Kidney glomerular epithelial cell (primary cell): ENCODE measurements around the gene ARHGEF10L.
"Not testable (repeated sequence)": the region's sequence is repeated elsewhere in the genome, so short reads cannot be mapped to it uniquely, and the experiment has no call there.

Source experiments
- DNase-seq: peaks from one replicate; lab custom pipeline; 2025; lab: John Stamatoyannopoulos, UW

The ARHGEF10L gene

GRCh38 chr1:17739050-17739449 is 199.6 kb downstream of the ARHGEF10L start:
- DNase-seq = no peak

- no peak for DNase-seq
Observed at GRCh38 chr1:17741052-17741451, 201.6 kb downstream of the ARHGEF10L start.

- no peak for DNase-seq
Observed at GRCh38 chr1:17742583-17742982, 203.1 kb downstream of the ARHGEF10L start.

- no peak for DNase-seq
Observed at GRCh38 chr1:17743008-17743647, 203.6 kb downstream of the ARHGEF10L start.

GRCh38 chr1:17743925-17744324 is 204.4 kb downstream of the ARHGEF10L start:
- DNase-seq = no peak

- DNase-seq = no peak
Observed at GRCh38 chr1:17744666-17745478, 205.4 kb downstream of the ARHGEF10L start.

- no peak for DNase-seq
Observed at GRCh38 chr1:17745479-17745955, 206.0 kb downstream of the ARHGEF10L start.

GRCh38 chr1:17746281-17746680 is 206.8 kb downstream of the ARHGEF10L start:
- not testable (repeated sequence) for DNase-seq

GRCh38 chr1:17746920-17747319 is 207.4 kb downstream of the ARHGEF10L start:
- no peak for DNase-seq
